Upper lobe of right lung (tissue), 1 donor: Measurements from ENCODE around the gene CHCHD6. TPM values are rescaled to one million over a fixed set of nuclear protein-coding genes. Genes with fewer than 3 reads are reported as not detected.
A peak's percentile ranks its signal among the peaks of the same experiment; 100 is the strongest.

Experiments used
- ATAC-seq: fragments of 200-7000 bp; cut with Tn5 transposase; one replicate; pipeline ENCODE4 v1.9.1; 2020; ENCODE audit warnings: mild to moderate bottlenecking, moderate library complexity
- DNase-seq: peaks from one replicate; pipeline ENCODE4 v3.0.0-alpha.2; 2020
- H3K27ac ChIP-seq: fragments of 200-600 bp; one replicate; pipeline ENCODE4 v1.8.0; 2022
- H3K27me3 ChIP-seq: fragments of 200-600 bp; one replicate; pipeline ENCODE4 v1.8.0; 2022; ENCODE audit warnings: mild to moderate bottlenecking
- H3K36me3 ChIP-seq: fragments of 200-600 bp; one replicate; pipeline ENCODE4 v1.8.0; 2022
- H3K4me1 ChIP-seq: fragments of 200-600 bp; one replicate; pipeline ENCODE4 v1.8.0; 2022
- H3K4me3 ChIP-seq: fragments of 200-600 bp; one replicate; pipeline ENCODE4 v1.8.0; 2022; ENCODE audit warnings: mild to moderate bottlenecking
- H3K9me3 ChIP-seq: fragments of 200-600 bp; one replicate; pipeline ENCODE4 v1.8.0; 2022
- CTCF ChIP-seq: fragments of 200-600 bp; IDR thresholded peaks from one replicate; pipeline ENCODE4 v1.8.0; 2022; ENCODE audit warnings: antibody characterized with exemption
- intact Hi-C: fragments of 100-400 bp; cut with DNase I; formaldehyde crosslinking; loops from one replicate; pipeline ENCODE4 v1.11.0; 2022
- total RNA-seq: library from RNA; stranded (reverse); fragmentation: NEBNext Ultra II Directional; extraction: Animal tissue kit (Norgen Biotek cat#: 25700); gene quantifications from one replicate; pipeline ENCODE4 v1.2.1, GENCODE V29; 2021
- donor health status: DM: no; HTN: yes; CAD: no; lungs with severe emphysema.

The CHCHD6 gene
- total RNA-seq, 1 donor from 2014 or later, result 17.1 TPM

GRCh38 chr3:126743350-126743749 lies 39.3 kb downstream of the CHCHD6 start:
- no peak for TF ChIP-seq CTCF
- H3K36me3 ChIP-seq, result no peaks in the 10 kb centered on the region
- no peak for ATAC-seq
- H3K4me3 ChIP-seq, result no peak overlapping the region
- H3K9me3 ChIP-seq, result peaks cover 8% of the 10 kb centered on the region
- no peak for DNase-seq
- no peaks in the 10 kb centered on the region for H3K27me3 ChIP-seq
- intact Hi-C loops, result no loop called here
- H3K4me1 ChIP-seq, result peaks cover 9% of the 10 kb centered on the region
- no peak overlapping the region for H3K27ac ChIP-seq

DNA sequence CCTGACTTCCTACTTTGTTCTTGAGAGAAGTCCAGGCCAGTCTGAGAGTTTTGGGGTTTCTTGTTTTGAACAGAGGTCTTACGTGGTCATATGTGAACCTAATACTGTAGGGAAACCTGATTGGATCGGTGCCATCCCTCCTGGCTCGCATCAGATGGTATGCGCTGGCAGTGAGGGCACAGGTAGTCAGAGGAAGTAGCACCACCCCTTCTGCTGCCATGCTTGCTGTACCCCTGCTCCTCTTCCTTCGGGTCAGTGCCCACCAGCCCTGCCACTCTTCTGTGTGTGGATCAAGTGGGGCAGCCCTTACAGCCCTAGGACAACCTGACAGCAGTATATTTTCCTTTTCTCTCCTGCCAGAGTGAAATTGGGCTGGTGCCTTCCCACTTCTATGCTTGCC lies 39.7 kb downstream of the CHCHD6 start:
- intact Hi-C loops, result no loop called here
- no peak for TF ChIP-seq CTCF
- Histone ChIP-seq H3K36me3 (no peaks in the 10 kb centered on the region), H3K27ac (no peak overlapping the region), H3K27me3 (no peaks in the 10 kb centered on the region), H3K4me3 (no peak overlapping the region), H3K4me1 (peaks cover 9% of the 10 kb centered on the region), H3K9me3 (peaks cover 8% of the 10 kb centered on the region)
- ATAC-seq (no peak), DNase-seq (no peak)

GRCh38 chr3:126745760-126746394 lies 41.8 kb downstream of the CHCHD6 start:
- peak; percentile 88 for DNase-seq
- peak overlapping the region; percentile 63 for H3K27ac ChIP-seq

GRCh38 chr3:126746395-126747177 lies 42.5 kb downstream of the CHCHD6 start:
- Histone ChIP-seq H3K36me3 (no peaks in the 10 kb centered on the region), H3K27me3 (no peaks in the 10 kb centered on the region), H3K9me3 (no peaks in the 10 kb centered on the region), H3K4me1 (peaks cover 9% of the 10 kb centered on the region), H3K27ac (peak overlapping the region; percentile 63), H3K4me3 (no peak overlapping the region)
- ATAC-seq, result peak; percentile 79
- no peak for TF ChIP-seq CTCF
- intact Hi-C loops, result no loop called here
- peak; percentile 79 for DNase-seq

More at GRCh38 chr3:126745760-126746394, 41.8 kb downstream of the CHCHD6 start:
- TF ChIP-seq CTCF, result no peak
- H3K4me1 ChIP-seq, result peaks cover 9% of the 10 kb centered on the region
- no peaks in the 10 kb centered on the region for H3K27me3 ChIP-seq
- intact Hi-C loops, result no loop called here
- H3K36me3 ChIP-seq, result no peaks in the 10 kb centered on the region
- H3K9me3 ChIP-seq, result no peaks in the 10 kb centered on the region
- ATAC-seq, result peak; percentile 68
- H3K4me3 ChIP-seq, result no peak overlapping the region

DNA sequence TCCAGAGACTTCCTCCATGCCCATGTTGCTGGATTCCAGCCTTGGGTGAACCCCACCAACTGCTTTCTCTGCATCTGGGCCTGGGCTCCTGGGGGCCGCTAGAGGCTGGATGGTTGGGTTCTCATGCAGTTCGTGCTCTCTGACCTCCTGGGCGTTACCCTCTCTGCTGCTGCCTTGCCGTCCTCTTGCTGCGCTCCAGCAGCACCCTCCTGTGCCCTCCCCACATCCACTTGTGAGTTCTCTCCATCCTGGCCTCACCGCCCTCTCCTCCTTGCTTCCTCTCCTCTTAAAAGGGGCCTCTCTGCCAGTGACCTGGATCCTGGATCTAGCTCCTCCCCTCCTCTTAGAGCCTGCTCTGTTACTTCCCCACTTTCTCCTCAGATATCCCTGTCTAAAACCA lies 43.7 kb downstream of the CHCHD6 start:
- Histone ChIP-seq H3K9me3 (no peaks in the 10 kb centered on the region), H3K4me3 (no peak overlapping the region), H3K27ac (peak overlapping the region; percentile 63), H3K4me1 (peaks cover 14% of the 10 kb centered on the region), H3K36me3 (no peaks in the 10 kb centered on the region), H3K27me3 (no peaks in the 10 kb centered on the region)
- TF ChIP-seq CTCF, result no peak
- ATAC-seq, result peak; percentile 56
- intact Hi-C loops, result no loop called here
- DNase-seq, result no peak
